ENCODE data around the gene SHPK. TPM values are rescaled to one million over a fixed set of nuclear protein-coding genes. Genes with fewer than 3 reads are reported as not detected.

The SHPK gene
- total and polyA plus RNA-seq, 12 donors, result 2.3 to 7.6 (median 4.2) TPM

GRCh38 chr17:3622977-3623594 lies 13.0 kb downstream of the SHPK start:
- Histone ChIP-seq H3K4me3 (no peak overlapping the region), H3K27me3 (no peaks in the 10 kb centered on the region), H3K27ac (no peak overlapping the region), H3K9me3 (no peaks in the 10 kb centered on the region), H3K36me3 (peaks cover 0 to 98% (median 55%) of the 10 kb centered on the region in 9 donors), H3K4me1 (peaks cover 0 to 19% (median 0%) of the 10 kb centered on the region in 9 donors)
- ATAC-seq, result peak in 4 of 8 donors; percentile 21 to 81 (median 35)
- 92 to 94% methylated on average over 16 of the region's 16 CpGs for WGBS, 2 donors
- DNase-seq, result no peak
- no peak for TF ChIP-seq CTCF (IDR thresholded peaks at IDR 0.05)
- intact Hi-C loops (cut with DNase I), result no loop called here

GRCh38 chr17:3621146-3621720 lies 14.8 kb downstream of the SHPK start:
- WGBS, 2 donors, result 96% methylated on average over 8 of the region's 8 CpGs
- H3K27me3 ChIP-seq, result no peaks in the 10 kb centered on the region
- no peak for DNase-seq
- peaks cover 0 to 98% (median 48%) of the 10 kb centered on the region in 9 donors for H3K36me3 ChIP-seq
- no peak overlapping the region for H3K27ac ChIP-seq
- ATAC-seq, result no peak
- peaks cover 0 to 6% (median 0%) of the 10 kb centered on the region in 11 donors for H3K9me3 ChIP-seq
- H3K4me1 ChIP-seq, result peaks cover 0 to under 1% (median 0%) of the 10 kb centered on the region in 9 donors
- intact Hi-C loops (cut with DNase I), result no loop called here
- no peak for TF ChIP-seq CTCF (IDR thresholded peaks at IDR 0.05)
- H3K4me3 ChIP-seq, result no peak overlapping the region

GRCh38 chr17:3615160-3615870 lies 20.7 kb downstream of the SHPK start:
- H3K9me3 ChIP-seq, result peaks cover 0 to 6% (median 0%) of the 10 kb centered on the region in 11 donors
- H3K4me1 ChIP-seq, result no peaks in the 10 kb centered on the region
- peaks cover 0 to 100% (median 43%) of the 10 kb centered on the region in 9 donors for H3K36me3 ChIP-seq
- intact Hi-C loops (cut with DNase I), result no loop called here
- no peak overlapping the region for H3K27ac ChIP-seq
- no peaks in the 10 kb centered on the region for H3K27me3 ChIP-seq
- 93 to 96% methylated on average over 18 of the region's 18 CpGs for WGBS, 2 donors
- no peak for DNase-seq
- no peak overlapping the region for H3K4me3 ChIP-seq
- no peak for ATAC-seq
- no peak for TF ChIP-seq CTCF (IDR thresholded peaks at IDR 0.05)

GRCh38 chr17:3613124-3613523 lies 22.9 kb downstream of the SHPK start:
- H3K27ac ChIP-seq, result no peak overlapping the region
- WGBS, 2 donors, result 96 to 98% methylated on average over 6 of the region's 6 CpGs
- no peak for TF ChIP-seq CTCF (IDR thresholded peaks at IDR 0.05)
- DNase-seq (no peak), ATAC-seq (no peak)
- peaks cover 0 to 6% (median 0%) of the 10 kb centered on the region in 11 donors for H3K9me3 ChIP-seq
- H3K36me3 ChIP-seq, result peaks cover 0 to 100% (median 44%) of the 10 kb centered on the region in 9 donors
- intact Hi-C loops (cut with DNase I), result no loop called here
- H3K27me3 ChIP-seq, result no peaks in the 10 kb centered on the region
- H3K4me1 ChIP-seq, result no peaks in the 10 kb centered on the region
- no peak overlapping the region for H3K4me3 ChIP-seq
